Cardiac fibroblast (primary cell): ENCODE measurements around the gene WNT10A.
A peak's percentile ranks its signal among the peaks of the same experiment; 100 is the strongest.

Source experiments
- DNase-seq, 2 donors: peaks; one replicate each; pipeline versions ENCODE4 v3.0.0 to v3.0.0-alpha.2; 2010; ENCODE audit warnings: low read depth in 2 of 2
- H3K4me3 ChIP-seq, 2 donors: replicated peaks in 1 of 2; 1 replicate in 1 of 2; 2 replicates in 1 of 2; pipeline ENCODE4 v1.5.1; 2011; ENCODE audit warnings: low read depth in 2 of 2, low read length in 2 of 2, mild to moderate bottlenecking in 2 of 2, moderate library complexity in 1 of 2
- TF ChIP-seq, protein P1 (sequence below): IDR thresholded peaks from one replicate; pipeline ENCODE4 v1.5.1; 2011; ENCODE audit warnings: low read depth, mild to moderate bottlenecking, low read length, inconsistent platforms

The WNT10A gene

DNA sequence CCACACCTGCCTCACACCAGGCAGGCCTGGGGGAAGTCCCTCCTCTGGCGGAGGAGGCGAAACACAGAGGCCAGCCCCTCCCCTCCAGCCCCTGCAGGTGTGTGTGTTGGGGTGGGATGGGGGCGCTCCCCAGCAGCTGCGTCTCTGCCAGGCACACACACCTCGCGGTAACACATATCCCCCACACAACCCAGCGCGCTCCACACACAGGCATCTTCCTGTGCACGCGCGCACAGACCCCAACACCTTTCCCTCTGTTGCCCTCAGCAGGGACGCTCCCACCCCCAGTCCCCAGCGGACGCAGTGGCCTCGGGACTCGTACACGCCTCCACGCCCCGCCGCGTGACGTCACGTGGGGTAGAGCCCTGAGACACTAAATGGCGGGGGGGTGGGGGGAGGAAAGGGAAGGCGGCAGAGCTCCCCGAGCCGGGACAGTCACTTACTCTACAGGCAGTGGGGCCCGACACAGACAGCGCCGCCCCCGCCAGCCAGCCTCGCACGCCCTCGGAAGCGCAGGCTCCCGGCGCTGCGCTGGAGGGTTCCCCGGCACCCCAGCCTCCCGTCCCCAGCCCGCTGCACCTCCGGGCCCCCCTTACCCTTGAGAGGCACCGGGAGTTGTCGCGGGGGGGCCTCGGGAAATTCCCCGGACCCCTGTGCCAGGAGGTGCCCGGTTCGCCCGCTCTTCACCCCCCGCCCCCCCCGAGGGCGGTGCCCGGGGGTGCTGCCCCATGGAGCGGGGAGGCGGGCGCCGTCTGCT, at the start of gene WNT10A:
Gene WNT10A (plus strand): TSS at position 751 of the 757 bp plus-strand sequence. CDS start 144 bp downstream, outside the sequence.
- TF ChIP-seq, protein P1, sequence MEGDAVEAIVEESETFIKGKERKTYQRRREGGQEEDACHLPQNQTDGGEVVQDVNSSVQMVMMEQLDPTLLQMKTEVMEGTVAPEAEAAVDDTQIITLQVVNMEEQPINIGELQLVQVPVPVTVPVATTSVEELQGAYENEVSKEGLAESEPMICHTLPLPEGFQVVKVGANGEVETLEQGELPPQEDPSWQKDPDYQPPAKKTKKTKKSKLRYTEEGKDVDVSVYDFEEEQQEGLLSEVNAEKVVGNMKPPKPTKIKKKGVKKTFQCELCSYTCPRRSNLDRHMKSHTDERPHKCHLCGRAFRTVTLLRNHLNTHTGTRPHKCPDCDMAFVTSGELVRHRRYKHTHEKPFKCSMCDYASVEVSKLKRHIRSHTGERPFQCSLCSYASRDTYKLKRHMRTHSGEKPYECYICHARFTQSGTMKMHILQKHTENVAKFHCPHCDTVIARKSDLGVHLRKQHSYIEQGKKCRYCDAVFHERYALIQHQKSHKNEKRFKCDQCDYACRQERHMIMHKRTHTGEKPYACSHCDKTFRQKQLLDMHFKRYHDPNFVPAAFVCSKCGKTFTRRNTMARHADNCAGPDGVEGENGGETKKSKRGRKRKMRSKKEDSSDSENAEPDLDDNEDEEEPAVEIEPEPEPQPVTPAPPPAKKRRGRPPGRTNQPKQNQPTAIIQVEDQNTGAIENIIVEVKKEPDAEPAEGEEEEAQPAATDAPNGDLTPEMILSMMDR, result no peak
- DNase-seq, result no peak
- no peak within 1 kb of the TSS for H3K4me3 ChIP-seq

DNA sequence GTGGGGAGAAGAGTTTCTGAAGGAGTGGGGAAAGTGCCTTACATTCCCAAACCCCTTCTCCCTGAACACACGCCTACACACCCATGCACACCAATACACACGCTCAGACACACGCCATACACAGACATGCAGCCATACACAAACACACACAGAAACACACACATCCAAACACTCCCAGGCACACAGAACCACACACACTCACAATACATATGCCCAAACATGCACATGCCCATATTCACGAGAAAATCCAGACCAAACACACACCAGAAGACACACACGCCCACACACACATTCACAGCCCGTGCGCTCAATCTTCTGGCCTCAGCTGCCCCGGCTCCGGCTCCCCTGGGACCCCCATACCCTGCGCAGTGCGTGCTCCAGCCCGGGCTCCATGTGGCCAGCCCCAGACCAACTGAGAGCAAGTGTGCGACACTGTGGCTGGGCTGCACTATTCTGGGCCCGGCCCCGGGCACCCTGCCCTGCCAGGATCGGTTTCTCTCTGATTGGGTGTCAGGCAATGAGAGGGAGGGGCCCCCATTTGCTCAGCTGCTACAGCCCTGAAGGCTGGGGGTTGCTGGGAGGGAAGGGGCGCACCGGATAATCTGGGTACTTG, 49.2 kb upstream of the WNT10A start, which contains the start of gene PRKAG3:
Gene PRKAG3 (minus strand): TSS at position 426 of the 613 bp plus-strand sequence.
- DNase-seq, result no peak
- TF ChIP-seq, protein P1, result no peak
- H3K4me3 ChIP-seq, result no peak within 1 kb of the TSS

DNA sequence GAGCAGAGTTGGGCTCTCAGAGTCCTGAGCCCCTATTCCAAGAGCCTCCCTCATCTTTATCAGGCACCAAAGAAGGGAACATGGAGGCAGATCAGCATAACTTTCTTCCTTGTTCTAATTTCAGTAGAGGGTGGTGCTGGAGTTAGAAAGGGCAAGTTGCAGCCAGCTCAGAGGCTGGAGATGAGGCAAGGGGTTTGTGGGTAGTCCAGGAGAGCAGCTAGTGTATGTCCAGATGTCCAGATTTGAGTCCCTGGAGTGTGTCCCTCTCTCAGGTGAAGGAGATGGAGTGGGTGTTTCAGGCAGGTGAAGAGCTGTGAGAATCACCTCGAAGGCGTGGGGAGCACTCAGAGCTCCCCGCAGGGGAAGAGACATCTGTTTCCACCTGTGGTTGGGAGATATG, 48.6 kb upstream of the WNT10A start:
- no peak overlapping the region for H3K4me3 ChIP-seq
- DNase-seq, result no peak
- TF ChIP-seq, protein P1, result no peak

DNA sequence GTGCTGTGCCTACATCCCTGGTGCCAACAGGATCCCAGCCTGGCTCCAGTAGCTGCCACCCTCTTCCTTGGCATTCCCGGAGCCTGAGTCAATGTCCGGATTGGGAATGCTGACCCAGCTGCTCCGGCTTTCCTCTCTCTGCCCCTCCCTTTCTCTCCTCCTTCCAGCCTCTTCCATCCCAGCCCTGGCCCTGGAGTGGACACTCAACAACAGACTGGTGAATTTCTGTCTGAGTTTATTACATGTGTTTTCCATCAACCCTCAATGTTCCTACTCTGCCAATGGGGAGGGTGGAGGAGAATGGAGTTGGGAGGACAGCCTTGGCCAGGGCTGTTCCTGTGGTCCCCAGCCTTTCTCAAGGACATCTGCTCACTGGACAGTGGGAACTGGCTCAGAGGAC, 48.1 kb upstream of the WNT10A start:
- TF ChIP-seq, protein P1, result no peak
- peak in 1 of 2 donors; percentile 37 for DNase-seq
- H3K4me3 ChIP-seq, result no peak overlapping the region

DNA sequence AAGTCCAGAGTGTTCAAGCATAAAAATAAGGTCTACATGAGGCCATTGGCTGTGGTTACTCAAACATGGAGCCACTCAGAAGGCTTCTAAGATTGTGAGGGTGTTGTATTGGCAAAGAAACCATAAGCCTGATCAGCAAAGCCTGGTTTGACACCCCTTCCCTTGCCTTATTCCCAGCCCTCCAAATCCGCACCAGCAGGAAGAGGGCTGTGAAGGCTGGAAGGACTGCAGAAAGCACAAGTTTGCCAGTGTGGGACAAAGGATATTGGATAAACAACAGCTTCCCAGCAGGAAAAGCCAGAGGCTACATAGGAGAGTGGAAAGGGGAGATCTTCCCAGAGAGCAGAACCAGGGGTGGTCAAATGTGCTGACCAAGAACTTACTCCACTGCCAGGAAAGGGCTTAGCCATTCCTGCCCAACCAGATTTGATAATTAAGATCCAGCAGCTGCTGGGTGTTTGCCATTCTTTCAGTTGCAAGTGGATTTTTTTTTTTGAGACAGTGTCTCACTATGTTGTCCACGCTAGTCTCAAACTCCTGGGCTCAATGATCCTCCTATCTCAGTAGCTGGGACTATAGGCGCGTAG, 47.5 kb upstream of the WNT10A start:
- H3K4me3 ChIP-seq, result no peak overlapping the region
- peak in 1 of 2 donors; percentile 32 for DNase-seq
- TF ChIP-seq, protein P1, result no peak

DNA sequence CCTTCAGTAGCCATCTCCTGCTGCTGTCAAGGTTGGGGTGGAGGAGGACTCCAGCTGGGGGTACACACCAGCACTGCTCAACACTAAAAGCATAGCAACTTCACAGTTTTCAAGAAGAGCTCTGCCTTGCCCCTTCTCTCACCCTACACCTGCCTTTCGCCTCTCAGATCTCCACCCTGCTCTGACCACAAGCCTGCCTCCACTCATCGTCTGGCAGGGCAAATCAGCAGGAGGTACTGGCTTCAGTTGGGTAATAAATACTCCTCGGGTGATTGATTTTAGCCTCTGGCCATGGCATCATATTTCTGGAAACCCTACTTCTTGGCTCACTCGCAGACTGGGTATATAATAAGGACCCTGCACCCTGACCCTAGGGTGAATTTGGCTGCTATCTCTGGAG, 46.0 kb upstream of the WNT10A start:
- H3K4me3 ChIP-seq, result no peak overlapping the region
- TF ChIP-seq, protein P1, result no peak
- no peak for DNase-seq
